ENCODE results near the gene SMIM29.

Gene SMIM29

DNA sequence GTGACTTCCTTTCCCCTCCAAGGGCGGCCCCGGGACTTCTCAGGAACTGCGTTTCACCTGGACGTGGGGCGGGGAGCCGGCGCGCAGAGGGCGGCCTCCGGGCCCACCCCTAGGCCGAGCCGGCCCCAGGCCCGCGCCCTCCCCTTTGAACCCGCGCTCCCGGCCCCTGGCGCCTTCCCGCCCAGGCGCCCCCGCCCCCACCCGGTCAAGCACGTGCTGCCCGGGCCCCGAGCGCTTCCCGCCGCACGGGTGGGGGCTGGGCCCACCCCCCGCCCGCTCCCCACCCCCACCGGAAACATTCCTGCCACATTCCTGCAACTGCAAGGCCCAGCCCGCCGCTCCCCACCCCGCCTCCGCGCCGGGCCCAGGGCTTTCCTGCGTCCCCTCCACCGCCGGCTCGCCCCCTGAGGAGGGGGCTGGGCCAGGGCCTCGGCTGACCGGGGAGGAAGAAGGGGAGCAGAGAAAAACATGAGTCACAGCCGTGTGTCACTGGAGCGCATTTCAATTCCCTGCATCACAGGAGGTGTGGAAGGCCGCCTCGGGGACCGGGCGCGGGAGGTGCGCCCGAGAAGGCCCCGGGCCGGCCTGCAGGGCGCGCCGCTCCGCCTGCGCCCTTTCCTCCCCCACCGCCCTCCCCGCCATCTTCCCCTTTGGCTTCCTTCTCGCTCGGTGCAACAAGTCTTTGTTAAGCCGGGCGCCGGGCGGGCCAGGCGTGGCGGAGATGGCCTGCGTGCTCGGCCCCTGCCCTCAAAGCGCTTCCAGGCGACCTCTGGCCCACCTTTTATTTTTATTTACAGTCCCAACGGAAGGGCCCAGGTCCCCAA is 13.3 kb downstream of the SMIM29 start:
- DNase-seq (ENCODE audit: low read depth) = no peak
- H3K4me3 ChIP-seq (ENCODE audit: low read depth, low read length) = peak overlapping the region; percentile 56
- in situ Hi-C loops (cut with HindIII; ENCODE audit: low sequenced_read_pairs) = no loop called here
- TF ChIP-seq, protein P1, sequence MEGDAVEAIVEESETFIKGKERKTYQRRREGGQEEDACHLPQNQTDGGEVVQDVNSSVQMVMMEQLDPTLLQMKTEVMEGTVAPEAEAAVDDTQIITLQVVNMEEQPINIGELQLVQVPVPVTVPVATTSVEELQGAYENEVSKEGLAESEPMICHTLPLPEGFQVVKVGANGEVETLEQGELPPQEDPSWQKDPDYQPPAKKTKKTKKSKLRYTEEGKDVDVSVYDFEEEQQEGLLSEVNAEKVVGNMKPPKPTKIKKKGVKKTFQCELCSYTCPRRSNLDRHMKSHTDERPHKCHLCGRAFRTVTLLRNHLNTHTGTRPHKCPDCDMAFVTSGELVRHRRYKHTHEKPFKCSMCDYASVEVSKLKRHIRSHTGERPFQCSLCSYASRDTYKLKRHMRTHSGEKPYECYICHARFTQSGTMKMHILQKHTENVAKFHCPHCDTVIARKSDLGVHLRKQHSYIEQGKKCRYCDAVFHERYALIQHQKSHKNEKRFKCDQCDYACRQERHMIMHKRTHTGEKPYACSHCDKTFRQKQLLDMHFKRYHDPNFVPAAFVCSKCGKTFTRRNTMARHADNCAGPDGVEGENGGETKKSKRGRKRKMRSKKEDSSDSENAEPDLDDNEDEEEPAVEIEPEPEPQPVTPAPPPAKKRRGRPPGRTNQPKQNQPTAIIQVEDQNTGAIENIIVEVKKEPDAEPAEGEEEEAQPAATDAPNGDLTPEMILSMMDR (IDR thresholded peaks at IDR 0.05; ENCODE audit: low read depth, low read length, missing control alignments) = no peak

DNA sequence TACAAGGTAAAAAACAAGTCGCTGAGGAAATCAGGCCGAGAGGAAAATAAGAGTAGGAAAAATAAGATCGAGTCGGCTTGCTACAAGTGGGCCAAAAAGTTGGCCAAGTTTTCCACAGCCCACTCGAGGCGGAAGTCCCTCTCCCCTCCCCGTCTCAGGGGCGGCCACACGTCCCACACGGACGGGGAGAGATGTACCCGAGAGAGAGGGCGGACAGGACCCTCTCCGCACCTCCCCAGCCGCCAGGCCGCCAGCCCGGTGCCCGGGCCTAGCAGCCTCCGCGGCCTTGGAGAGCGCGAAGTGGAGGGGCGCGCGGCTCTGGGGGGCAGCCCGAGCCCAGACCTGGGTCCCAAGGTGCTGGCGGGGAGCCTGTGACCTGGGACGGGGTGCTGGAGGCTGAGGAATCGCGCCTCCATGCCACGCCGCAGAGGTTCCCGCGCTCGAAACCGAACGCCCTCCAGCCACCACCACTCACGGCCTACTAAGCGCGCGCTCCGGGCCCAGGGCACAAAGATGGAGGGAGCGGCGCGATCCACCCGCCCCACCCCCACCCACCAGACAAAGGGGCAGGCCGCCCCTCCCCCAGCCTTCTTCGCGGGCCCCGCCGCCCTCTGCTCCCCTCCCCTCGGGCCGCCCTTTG is 14.0 kb downstream of the SMIM29 start:
- H3K4me3 ChIP-seq (ENCODE audit: low read depth, low read length) = no peak overlapping the region
- DNase-seq (ENCODE audit: low read depth) = no peak
- in situ Hi-C loops (cut with HindIII; ENCODE audit: low sequenced_read_pairs) = no loop called here
- TF ChIP-seq, protein P1 (IDR thresholded peaks at IDR 0.05; ENCODE audit: low read depth, low read length, missing control alignments) = no peak

DNA sequence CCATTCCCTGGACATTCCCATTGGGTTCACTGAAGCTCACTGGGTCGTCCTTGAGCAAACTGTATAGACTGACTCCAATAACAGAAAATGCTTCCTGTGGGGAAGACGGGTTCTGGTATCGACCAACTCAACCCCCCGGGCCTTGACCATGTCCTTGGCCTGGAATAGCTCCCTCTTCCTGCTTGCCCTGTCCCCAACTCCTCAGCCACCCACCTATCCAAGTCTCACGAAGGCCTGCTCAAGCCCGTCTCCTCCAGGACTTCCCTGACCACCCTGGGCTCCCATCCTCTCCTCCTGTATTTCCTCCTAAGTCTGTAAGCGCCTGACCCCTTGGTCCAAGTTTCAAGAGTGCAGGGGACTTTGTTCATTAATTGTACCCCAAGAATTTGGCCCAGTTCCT is 14.9 kb downstream of the SMIM29 start:
- DNase-seq (ENCODE audit: low read depth) = no peak
- TF ChIP-seq, protein P1 (IDR thresholded peaks at IDR 0.05; ENCODE audit: low read depth, low read length, missing control alignments) = no peak
- in situ Hi-C loops (cut with HindIII; ENCODE audit: low sequenced_read_pairs) = no loop called here
- no peak overlapping the region for H3K4me3 ChIP-seq (ENCODE audit: low read depth, low read length)

DNA sequence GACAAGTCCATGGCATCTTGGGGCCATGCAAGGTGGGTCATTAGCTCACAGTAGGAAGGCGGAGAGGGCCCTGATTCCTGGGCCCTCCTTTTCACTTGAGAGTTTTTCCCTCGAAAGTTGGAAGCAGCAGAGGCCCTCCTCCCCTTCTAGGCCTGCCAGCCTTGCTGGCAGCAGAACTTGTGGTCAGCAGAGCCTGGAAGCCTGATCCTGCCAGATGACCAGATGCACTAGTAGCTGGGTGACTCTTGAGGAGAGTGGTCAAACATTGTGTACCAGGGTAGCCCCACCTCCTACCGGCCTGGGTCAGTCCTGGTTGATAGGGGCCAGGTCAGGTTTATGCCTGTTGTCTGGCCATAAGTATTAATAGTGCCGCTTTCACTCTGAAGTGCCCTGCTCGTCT is 15.9 kb downstream of the SMIM29 start:
- H3K4me3 ChIP-seq (ENCODE audit: low read depth, low read length) = no peak overlapping the region
- TF ChIP-seq, protein P1 (IDR thresholded peaks at IDR 0.05; ENCODE audit: low read depth, low read length, missing control alignments) = no peak
- in situ Hi-C loops (cut with HindIII; ENCODE audit: low sequenced_read_pairs) = no loop called here
- DNase-seq (ENCODE audit: low read depth) = no peak

DNA sequence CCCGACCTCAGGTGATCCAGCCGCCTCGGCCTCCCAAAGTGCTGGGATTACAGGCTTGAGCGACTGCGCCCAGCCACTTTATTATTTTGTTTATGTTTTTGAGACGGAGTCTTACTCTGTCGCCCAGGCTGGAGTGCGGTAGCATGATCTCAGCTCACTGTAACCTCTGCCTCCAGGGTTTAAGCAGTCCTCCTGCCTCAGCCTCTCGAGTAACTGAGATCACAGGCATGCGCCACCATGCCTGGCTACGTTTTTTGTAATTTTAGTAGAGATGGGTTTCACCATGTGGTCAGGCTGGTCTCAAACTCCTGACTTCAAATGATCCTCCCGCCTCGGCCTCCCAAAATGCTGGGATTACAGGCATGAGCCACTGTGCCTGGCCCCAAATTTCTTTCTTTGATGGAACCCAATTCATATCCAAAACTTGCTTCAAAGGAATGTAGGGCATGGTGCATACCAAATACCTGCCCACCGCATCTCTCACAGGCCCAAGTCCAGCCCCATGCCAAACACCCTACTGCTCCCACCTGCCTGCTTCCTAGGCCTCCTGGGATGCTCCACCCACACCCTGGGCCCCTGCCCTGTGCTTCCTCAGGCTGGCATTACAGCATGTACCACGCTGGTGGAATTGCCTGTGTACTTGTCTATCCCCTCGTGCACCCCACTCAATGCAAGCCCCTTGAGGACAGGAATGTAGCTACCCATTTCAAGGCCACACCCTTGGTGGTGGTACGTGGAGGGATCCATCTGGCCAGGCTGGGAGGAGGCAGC is 17.1 kb downstream of the SMIM29 start:
- DNase-seq (ENCODE audit: low read depth) = no peak
- TF ChIP-seq, protein P1 (IDR thresholded peaks at IDR 0.05; ENCODE audit: low read depth, low read length, missing control alignments) = no peak
- H3K4me3 ChIP-seq (ENCODE audit: low read depth, low read length) = no peak overlapping the region
- in situ Hi-C loops (cut with HindIII; ENCODE audit: low sequenced_read_pairs) = no loop called here

DNA sequence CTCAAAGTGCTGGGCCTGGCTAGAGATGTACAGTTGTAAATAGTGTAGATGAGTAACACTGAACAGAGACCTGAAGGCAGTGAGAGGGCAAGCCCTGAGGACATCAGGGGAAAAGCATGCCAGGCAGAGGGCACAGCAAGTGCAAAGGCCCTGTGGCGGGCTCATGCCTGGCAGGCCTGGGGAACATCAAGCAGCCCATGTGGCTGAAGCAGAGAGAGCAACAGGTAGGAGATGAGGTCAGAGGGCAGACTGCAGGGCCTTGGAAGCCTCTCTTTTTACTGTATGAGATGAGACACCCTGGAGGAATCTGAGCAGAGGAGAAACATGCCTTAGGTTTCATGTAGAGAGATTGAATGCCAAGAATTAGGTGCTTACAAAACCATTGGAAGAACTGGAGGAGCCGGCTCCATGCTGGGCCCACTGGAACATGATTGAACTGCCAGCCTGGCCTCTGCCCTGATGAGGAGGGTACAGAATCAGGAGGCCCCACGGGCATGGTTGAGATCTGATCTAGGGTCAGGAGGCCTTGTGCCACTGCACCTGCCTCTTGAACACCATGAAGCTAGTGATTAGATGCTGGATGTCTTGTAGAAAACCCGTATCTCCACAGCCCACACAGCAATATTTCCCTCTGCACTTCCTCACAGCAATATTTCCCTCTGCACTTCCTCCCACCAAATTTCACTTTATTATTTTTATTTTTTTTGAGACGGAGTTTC is 18.0 kb downstream of the SMIM29 start:
- in situ Hi-C loops (cut with HindIII; ENCODE audit: low sequenced_read_pairs) = no loop called here
- DNase-seq (ENCODE audit: low read depth) = no peak
- H3K4me3 ChIP-seq (ENCODE audit: low read depth, low read length) = no peak overlapping the region
- TF ChIP-seq, protein P1 (IDR thresholded peaks at IDR 0.05; ENCODE audit: low read depth, low read length, missing control alignments) = no peak

Measured in astrocyte of the cerebellum (primary cell).